Measurements from ENCODE around the gene PRPF8. TPM values are rescaled to one million over a fixed set of nuclear protein-coding genes. Genes with fewer than 3 reads are reported as not detected.

The PRPF8 gene
- polyA plus RNA-seq, 2 donors, result 74.5 to 82.1 TPM

DNA sequence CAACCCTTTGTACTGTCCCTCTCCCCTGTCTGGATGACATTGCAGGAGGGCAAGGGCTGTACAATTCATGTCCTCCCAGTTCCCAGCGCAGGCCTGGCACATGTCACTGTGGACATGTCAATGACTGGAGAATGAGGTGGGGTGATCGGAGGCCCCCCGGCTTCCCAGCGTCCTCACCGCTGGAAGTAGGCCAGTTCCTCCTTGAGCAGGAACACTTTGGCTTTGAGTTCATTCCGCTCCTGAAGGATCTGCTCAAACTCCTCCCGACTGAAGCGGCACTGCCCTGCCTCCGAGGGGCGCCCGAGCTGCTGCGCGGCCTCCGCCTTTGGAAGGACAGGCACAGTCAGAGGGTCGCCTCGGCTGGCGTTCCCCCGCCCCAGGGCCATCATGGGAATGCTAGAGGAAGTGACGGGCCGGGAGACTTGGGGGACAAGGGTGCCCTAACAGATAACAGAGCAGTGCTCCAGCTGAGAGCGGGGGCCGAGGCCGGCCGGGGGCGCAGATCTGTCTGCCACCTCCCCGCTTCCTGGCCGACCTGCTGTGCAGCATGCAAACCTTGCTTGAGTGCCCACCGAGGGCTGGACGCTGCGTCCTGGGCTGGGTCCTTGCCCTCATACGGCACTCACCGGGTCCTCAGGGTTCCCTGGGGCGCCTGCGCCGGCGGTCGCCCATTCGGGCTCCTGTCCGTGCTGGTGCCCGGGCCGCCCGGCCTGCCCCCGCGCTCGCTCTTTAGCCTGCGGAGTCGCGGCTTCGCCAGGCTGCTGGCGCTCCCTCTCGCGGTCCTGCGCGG, 36.3 kb downstream of the PRPF8 start:
- Histone ChIP-seq H3K27me3 (ENCODE audit: control insufficient read depth in 1 of 2, insufficient read depth in 2 of 2, low read length in 2 of 2) (no peaks in the 10 kb centered on the region), H3K9me3 (ENCODE audit: control insufficient read depth in 2 of 2, insufficient read depth in 1 of 2, low read depth in 1 of 2, low read length in 1 of 2) (no peaks in the 10 kb centered on the region), H3K4me1 (ENCODE audit: control insufficient read depth in 2 of 2, insufficient read depth in 2 of 2, low read length in 1 of 2) (peaks cover 4 to 25% of the 10 kb centered on the region in 2 donors), H3K4me3 (ENCODE audit: low read depth in 1 of 2, low read length in 2 of 2) (peak overlapping the region; percentile 48 to 50), H3K36me3 (ENCODE audit: control insufficient read depth in 2 of 2, insufficient read depth in 2 of 2, low read length in 1 of 2) (peaks cover 16 to 22% of the 10 kb centered on the region in 2 donors), H3K27ac (ENCODE audit: low read depth in 2 of 2, low read length in 1 of 2) (peak overlapping the region; percentile 86)
- 3 to 5% methylated on average over 46 to 54 of the region's 54 CpGs for WGBS, 2 donors

GRCh38 chr17:1647802-1648171, 36.9 kb downstream of the PRPF8 start:
- Histone ChIP-seq H3K36me3 (ENCODE audit: control insufficient read depth in 2 of 2, insufficient read depth in 2 of 2, low read length in 1 of 2) (peaks cover 13 to 17% of the 10 kb centered on the region in 2 donors), H3K4me1 (ENCODE audit: control insufficient read depth in 2 of 2, insufficient read depth in 2 of 2, low read length in 1 of 2) (peaks cover 4 to 25% of the 10 kb centered on the region in 2 donors), H3K9me3 (ENCODE audit: control insufficient read depth in 2 of 2, insufficient read depth in 1 of 2, low read depth in 1 of 2, low read length in 1 of 2) (no peaks in the 10 kb centered on the region), H3K27ac (ENCODE audit: low read depth in 2 of 2, low read length in 1 of 2) (peak overlapping the region; percentile 86), H3K4me3 (ENCODE audit: low read depth in 1 of 2, low read length in 2 of 2) (no peak overlapping the region), H3K27me3 (ENCODE audit: control insufficient read depth in 1 of 2, insufficient read depth in 2 of 2, low read length in 2 of 2) (no peaks in the 10 kb centered on the region)
- 65 to 80% methylated on average over 9 to 11 of the region's 11 CpGs for WGBS, 2 donors

DNA sequence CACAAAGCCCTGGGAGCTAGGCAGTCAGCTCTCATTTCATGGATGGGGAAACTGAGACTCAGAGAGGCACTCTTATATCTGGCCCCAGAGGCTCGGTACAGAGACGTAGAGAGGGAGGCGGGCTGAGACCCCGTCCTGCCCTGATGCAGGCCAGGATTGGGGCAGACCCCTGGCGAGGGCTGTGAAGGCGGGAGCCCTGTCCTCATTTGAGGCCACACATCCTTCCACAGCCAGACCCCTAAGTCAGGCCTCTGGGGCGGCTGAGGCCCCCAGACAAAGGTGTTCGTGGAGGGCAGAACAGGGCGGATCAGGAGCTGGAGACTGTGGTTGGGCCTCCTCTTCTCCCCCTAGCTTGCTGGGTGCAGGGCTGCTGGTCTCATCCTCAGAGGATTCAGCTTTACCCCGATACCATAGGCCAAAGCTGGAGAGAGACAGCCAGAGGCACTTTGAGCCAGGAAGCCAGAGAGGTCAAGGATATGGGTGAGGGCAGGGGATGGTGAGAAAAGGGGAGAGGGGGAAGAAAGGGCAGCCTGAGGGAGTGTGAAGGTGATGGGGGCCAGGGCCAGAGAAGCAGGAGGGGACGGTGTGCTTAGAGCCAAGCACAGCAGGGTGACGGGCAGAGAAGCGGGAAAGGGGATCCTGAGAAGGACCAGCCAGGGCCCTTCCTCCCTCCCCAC, 38.3 kb downstream of the PRPF8 start:
- H3K4me3 ChIP-seq (ENCODE audit: low read depth in 1 of 2, low read length in 2 of 2), result no peak overlapping the region
- H3K9me3 ChIP-seq (ENCODE audit: control insufficient read depth in 2 of 2, insufficient read depth in 1 of 2, low read depth in 1 of 2, low read length in 1 of 2), result no peaks in the 10 kb centered on the region
- H3K4me1 ChIP-seq (ENCODE audit: control insufficient read depth in 2 of 2, insufficient read depth in 2 of 2, low read length in 1 of 2), result peaks cover 4 to 25% of the 10 kb centered on the region in 2 donors
- H3K27me3 ChIP-seq (ENCODE audit: control insufficient read depth in 1 of 2, insufficient read depth in 2 of 2, low read length in 2 of 2), result no peaks in the 10 kb centered on the region
- H3K27ac ChIP-seq (ENCODE audit: low read depth in 2 of 2, low read length in 1 of 2), result peak overlapping the region in 1 of 2 donors; percentile 5
- 91 to 95% methylated on average over 12 to 13 of the region's 13 CpGs for WGBS, 2 donors
- peaks cover 9 to 12% of the 10 kb centered on the region in 2 donors for H3K36me3 ChIP-seq (ENCODE audit: control insufficient read depth in 2 of 2, insufficient read depth in 2 of 2, low read length in 1 of 2)

DNA sequence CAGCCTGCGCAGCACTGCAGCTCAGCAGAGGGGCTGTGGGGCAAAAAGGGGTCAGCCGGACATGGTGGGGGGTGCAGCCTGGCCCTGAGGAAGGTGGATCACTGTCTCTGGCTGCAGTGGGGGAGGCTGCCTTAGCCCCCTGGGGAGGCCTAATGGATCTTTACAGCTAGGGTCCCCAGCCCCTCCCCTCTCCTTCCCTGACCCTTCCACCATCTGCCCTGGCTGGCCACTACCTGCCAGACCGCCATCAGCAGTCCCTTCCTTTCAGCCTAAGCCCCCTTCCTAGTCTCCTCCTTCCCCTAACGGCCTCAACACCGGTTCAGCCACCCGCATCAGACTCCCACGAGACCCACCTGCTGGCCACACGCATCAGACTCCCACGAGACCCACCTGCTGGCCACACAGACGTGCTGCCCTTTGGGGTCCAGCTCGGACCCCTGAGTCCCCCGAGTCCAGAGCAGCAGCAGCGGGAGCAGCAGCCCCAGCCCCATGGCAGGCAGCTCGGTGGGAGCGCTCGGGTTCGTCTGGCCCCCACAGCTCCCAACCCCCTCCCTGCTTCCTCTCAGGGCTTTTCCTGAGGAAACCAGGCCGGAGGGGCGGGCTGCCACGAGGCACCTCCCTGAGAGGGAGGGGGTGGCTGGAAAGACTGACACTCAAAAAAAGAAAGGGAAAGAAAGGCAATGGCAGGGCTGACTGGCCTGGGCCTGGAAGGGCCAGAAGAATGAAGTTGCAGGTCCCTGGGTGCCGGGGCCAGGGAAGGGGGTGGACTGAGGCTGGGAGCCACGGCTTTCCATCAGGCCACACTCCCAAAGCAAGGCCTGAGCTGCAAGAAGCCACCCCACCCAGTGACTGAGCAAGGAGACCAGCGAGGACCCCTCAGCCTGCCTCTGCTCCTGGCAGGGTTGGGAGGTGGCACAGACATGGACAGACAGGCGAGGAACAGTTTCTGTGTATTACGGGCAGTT, 39.2 kb downstream of the PRPF8 start, which contains the start of gene SCARF1:
Gene SCARF1 (minus strand): TSS at position 526 of the 965 bp plus-strand sequence. CDS start 35 bp downstream, at position 491.
- Histone ChIP-seq H3K4me3 (ENCODE audit: low read depth in 1 of 2, low read length in 2 of 2) (peak within 1 kb of the TSS; percentile 9 to 23), H3K27me3 (ENCODE audit: control insufficient read depth in 1 of 2, insufficient read depth in 2 of 2, low read length in 2 of 2) (no peaks in the 10 kb centered on the region), H3K9me3 (ENCODE audit: control insufficient read depth in 2 of 2, insufficient read depth in 1 of 2, low read depth in 1 of 2, low read length in 1 of 2) (no peaks in the 10 kb centered on the region), H3K27ac (ENCODE audit: low read depth in 2 of 2, low read length in 1 of 2) (peak within 1 kb of the TSS; percentile 17 to 38), H3K36me3 (ENCODE audit: control insufficient read depth in 2 of 2, insufficient read depth in 2 of 2, low read length in 1 of 2) (peaks cover under 1 to 3% of the 10 kb centered on the region in 2 donors), H3K4me1 (ENCODE audit: control insufficient read depth in 2 of 2, insufficient read depth in 2 of 2, low read length in 1 of 2) (peaks cover 4 to 20% of the 10 kb centered on the region in 2 donors)
- WGBS, 2 donors, result 73% methylated on average over 24 to 25 of the region's 25 CpGs

DNA sequence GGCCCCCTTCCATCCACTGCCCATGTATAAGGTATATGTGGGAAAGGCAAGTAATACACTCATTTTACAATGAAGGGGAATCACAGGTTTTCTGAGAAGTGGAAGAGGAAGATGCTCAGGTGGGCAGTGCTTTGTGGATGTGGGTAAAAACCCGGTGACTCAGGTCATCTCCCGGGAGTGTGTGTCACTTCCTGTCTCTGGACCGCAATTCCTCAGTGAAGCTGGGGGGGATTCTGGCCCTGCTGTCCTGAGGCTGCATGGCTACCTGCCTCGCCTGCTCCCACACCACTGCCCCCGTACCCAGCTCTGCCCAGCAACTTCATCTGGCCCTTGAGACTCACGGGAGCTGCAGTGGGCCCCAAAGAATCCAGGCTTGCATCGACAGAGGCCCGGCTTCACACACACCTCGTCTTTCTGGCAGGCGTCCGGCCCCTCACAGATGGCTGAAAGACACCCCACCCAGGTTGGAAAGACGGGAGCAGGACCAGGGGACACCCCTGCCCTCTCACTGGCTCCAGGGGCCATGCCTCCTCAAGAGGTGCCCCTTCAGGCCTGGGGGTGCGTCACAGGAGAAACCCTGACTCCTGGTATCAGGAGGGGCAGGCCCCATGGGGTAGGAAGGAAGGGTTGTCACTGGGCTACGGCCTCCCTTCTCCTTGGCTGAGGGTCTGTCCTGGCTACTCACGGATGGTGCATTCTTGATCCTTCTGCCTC, 40.0 kb downstream of the PRPF8 start:
- Histone ChIP-seq H3K4me3 (ENCODE audit: low read depth in 1 of 2, low read length in 2 of 2) (peak overlapping the region; percentile 9 to 23), H3K36me3 (ENCODE audit: control insufficient read depth in 2 of 2, insufficient read depth in 2 of 2, low read length in 1 of 2) (peaks cover 0 to 3% of the 10 kb centered on the region in 2 donors), H3K9me3 (ENCODE audit: control insufficient read depth in 2 of 2, insufficient read depth in 1 of 2, low read depth in 1 of 2, low read length in 1 of 2) (no peaks in the 10 kb centered on the region), H3K4me1 (ENCODE audit: control insufficient read depth in 2 of 2, insufficient read depth in 2 of 2, low read length in 1 of 2) (peaks cover 4 to 18% of the 10 kb centered on the region in 2 donors), H3K27ac (ENCODE audit: low read depth in 2 of 2, low read length in 1 of 2) (peak overlapping the region; percentile 17 to 38), H3K27me3 (ENCODE audit: control insufficient read depth in 1 of 2, insufficient read depth in 2 of 2, low read length in 2 of 2) (no peaks in the 10 kb centered on the region)
- 67 to 71% methylated on average over 14 to 15 of the region's 15 CpGs for WGBS, 2 donors

DNA sequence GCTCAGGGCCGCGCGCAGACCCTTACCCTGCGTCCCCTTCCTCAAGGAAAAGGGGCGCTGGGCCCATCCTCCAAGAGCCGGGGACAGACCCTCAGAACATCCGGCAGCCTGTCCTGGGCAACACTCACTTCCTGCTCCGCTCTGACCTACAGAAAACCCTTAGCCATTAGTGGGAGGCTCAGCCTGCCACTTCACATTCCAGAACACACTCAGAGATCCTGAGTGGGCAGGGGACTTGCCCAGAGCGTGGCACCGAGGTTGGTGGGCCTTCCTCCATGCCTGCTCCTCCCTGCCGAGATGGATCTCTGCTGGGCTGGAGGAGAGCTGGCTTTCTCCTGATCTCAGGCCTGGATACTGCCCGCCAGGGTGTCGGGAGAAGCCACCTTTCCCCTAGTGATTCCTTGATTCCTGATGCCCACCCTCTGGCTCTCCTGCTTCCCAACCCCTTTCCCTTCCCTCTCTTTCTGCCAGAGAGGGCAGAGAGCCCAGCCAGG, 40.6 kb downstream of the PRPF8 start:
- H3K9me3 ChIP-seq (ENCODE audit: control insufficient read depth in 2 of 2, insufficient read depth in 1 of 2, low read depth in 1 of 2, low read length in 1 of 2), result no peaks in the 10 kb centered on the region
- peaks cover 0 to 3% of the 10 kb centered on the region in 2 donors for H3K36me3 ChIP-seq (ENCODE audit: control insufficient read depth in 2 of 2, insufficient read depth in 2 of 2, low read length in 1 of 2)
- H3K27ac ChIP-seq (ENCODE audit: low read depth in 2 of 2, low read length in 1 of 2), result peak overlapping the region in 1 of 2 donors; percentile 27
- peaks cover 4 to 18% of the 10 kb centered on the region in 2 donors for H3K4me1 ChIP-seq (ENCODE audit: control insufficient read depth in 2 of 2, insufficient read depth in 2 of 2, low read length in 1 of 2)
- WGBS, 2 donors, result 28 to 37% methylated on average over 10 to 13 of the region's 13 CpGs
- H3K4me3 ChIP-seq (ENCODE audit: low read depth in 1 of 2, low read length in 2 of 2), result peak overlapping the region; percentile 39 to 43
- H3K27me3 ChIP-seq (ENCODE audit: control insufficient read depth in 1 of 2, insufficient read depth in 2 of 2, low read length in 2 of 2), result no peaks in the 10 kb centered on the region

DNA sequence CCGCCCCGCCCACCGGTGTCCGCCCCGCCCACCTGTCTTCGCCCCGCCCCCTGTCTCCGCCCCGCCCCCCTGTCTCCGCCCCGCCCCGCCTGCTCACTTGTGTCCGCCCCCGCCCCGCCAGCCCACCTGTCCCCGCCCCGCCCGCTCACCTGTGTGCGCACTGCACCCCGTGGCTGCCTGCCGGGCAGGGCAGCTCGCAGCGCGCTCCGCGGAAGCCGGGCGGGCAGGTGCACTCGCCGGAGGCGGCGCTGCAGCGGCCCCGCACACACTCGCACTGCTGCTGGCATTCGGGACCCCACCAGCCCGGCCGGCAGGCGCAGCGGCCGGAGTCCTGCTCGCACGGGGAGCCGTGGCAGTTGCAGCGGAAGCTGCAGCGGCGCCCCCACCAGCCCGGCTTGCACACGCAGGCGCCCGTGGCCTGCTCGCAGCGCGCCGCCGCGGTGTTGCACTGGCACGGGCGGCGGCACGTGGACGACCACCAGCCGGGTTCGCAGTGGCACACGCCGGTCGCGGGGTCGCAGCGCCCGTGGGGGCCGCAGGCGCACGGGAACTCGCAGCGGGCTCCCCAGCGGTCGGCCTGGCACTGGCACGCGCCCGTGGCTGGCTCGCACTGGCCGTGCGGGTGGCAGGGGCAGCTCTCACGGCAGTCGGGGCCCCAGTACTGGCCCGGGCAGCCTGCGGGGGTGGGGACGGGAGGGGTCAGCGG, 41.2 kb downstream of the PRPF8 start:
- no peaks in the 10 kb centered on the region for H3K9me3 ChIP-seq (ENCODE audit: control insufficient read depth in 2 of 2, insufficient read depth in 1 of 2, low read depth in 1 of 2, low read length in 1 of 2)
- peaks cover 4 to 16% of the 10 kb centered on the region in 2 donors for H3K4me1 ChIP-seq (ENCODE audit: control insufficient read depth in 2 of 2, insufficient read depth in 2 of 2, low read length in 1 of 2)
- peak overlapping the region in 1 of 2 donors; percentile 27 for H3K27ac ChIP-seq (ENCODE audit: low read depth in 2 of 2, low read length in 1 of 2)
- H3K27me3 ChIP-seq (ENCODE audit: control insufficient read depth in 1 of 2, insufficient read depth in 2 of 2, low read length in 2 of 2), result no peaks in the 10 kb centered on the region
- H3K4me3 ChIP-seq (ENCODE audit: low read depth in 1 of 2, low read length in 2 of 2), result peak overlapping the region; percentile 39 to 43
- H3K36me3 ChIP-seq (ENCODE audit: control insufficient read depth in 2 of 2, insufficient read depth in 2 of 2, low read length in 1 of 2), result peaks cover 0 to 3% of the 10 kb centered on the region in 2 donors
- WGBS, 2 donors, result 2% methylated on average over 55 to 80 of the region's 90 CpGs

GRCh38 chr17:1641065-1641403, 43.6 kb downstream of the PRPF8 start:
- H3K27me3 ChIP-seq (ENCODE audit: control insufficient read depth in 1 of 2, insufficient read depth in 2 of 2, low read length in 2 of 2), result no peaks in the 10 kb centered on the region
- H3K27ac ChIP-seq (ENCODE audit: low read depth in 2 of 2, low read length in 1 of 2), result no peak overlapping the region
- H3K4me1 ChIP-seq (ENCODE audit: control insufficient read depth in 2 of 2, insufficient read depth in 2 of 2, low read length in 1 of 2), result peaks cover 0 to 5% of the 10 kb centered on the region in 2 donors
- peaks cover 0 to 3% of the 10 kb centered on the region in 2 donors for H3K36me3 ChIP-seq (ENCODE audit: control insufficient read depth in 2 of 2, insufficient read depth in 2 of 2, low read length in 1 of 2)
- no peaks in the 10 kb centered on the region for H3K9me3 ChIP-seq (ENCODE audit: control insufficient read depth in 2 of 2, insufficient read depth in 1 of 2, low read depth in 1 of 2, low read length in 1 of 2)
- WGBS, 2 donors, result 63 to 73% methylated on average over 12 of the region's 12 CpGs
- H3K4me3 ChIP-seq (ENCODE audit: low read depth in 1 of 2, low read length in 2 of 2), result no peak overlapping the region

All from esophagus (tissue), 2 donors.